ENCODE results near the gene ANXA2R. TPM values are rescaled to one million over a fixed set of nuclear protein-coding genes. Genes with fewer than 3 reads are reported as not detected.

ANXA2R gene
- total RNA-seq, 1 experiment from 2014 or later, result 0.20 TPM

- Mint-ChIP-seq H3K36me3 (ENCODE audit: insufficient read depth in 1 of 3, low read depth in 3 of 3) (no peaks in the 10 kb centered on the region), H3K27me3 (ENCODE audit: low read depth) (peaks cover 63% of the 10 kb centered on the region), H3K4me3 (no peak overlapping the region), H3K9me3 (peaks cover 0 to 3% of the 10 kb centered on the region in 2 experiments; a peak in 3 of 5 replicates), H3K4me1 (peaks cover 36% of the 10 kb centered on the region in 2 experiments), H3K27ac (no peak overlapping the region)
- no peaks in the 10 kb centered on the region for H3K79me2 ChIP-seq (ENCODE audit: insufficient read depth, low read length)
- H3K79me1 ChIP-seq (ENCODE audit: insufficient read depth, low read depth, low read length, poor library complexity, severe bottlenecking), result no peaks in the 10 kb centered on the region
- H2BK120ac ChIP-seq (ENCODE audit: low read depth, low read length, poor library complexity, severe bottlenecking), result no peak overlapping the region
- no peak overlapping the region for H2BK15ac ChIP-seq (ENCODE audit: low read depth, low read length)
- H4K5ac ChIP-seq (ENCODE audit: insufficient read length, low read depth, low read length), result no peak overlapping the region
- H3K27me3 ChIP-seq (ENCODE audit: insufficient read depth, low read length), result peaks cover 37% of the 10 kb centered on the region
- no peaks in the 10 kb centered on the region for H4K20me1 ChIP-seq (ENCODE audit: control insufficient read depth, insufficient read depth, insufficient read length)
- no peak overlapping the region for H3K9ac ChIP-seq (ENCODE audit: extremely low read depth, insufficient read length, low read length)
- no peak overlapping the region for H3K18ac ChIP-seq (ENCODE audit: insufficient read length, low read depth, low read length)
- DNase-seq, result no peak
- H2BK12ac ChIP-seq (ENCODE audit: insufficient read length, low read depth, low read length), result no peak overlapping the region
- H3K4me1 ChIP-seq (ENCODE audit: insufficient read depth, low read length), result peaks cover 5% of the 10 kb centered on the region
- no peak overlapping the region for H3K27ac ChIP-seq (ENCODE audit: insufficient read length, low read depth, low read length)
- peaks cover 14% of the 10 kb centered on the region for H3K23me2 ChIP-seq (ENCODE audit: insufficient read length, low read depth, low read length, poor library complexity, severe bottlenecking)
- H2BK5ac ChIP-seq (ENCODE audit: insufficient read length, low read length), result no peak overlapping the region
- H3K4me2 ChIP-seq (ENCODE audit: insufficient read depth, insufficient read length, low read length), result no peak overlapping the region
- no peaks in the 10 kb centered on the region for H3K9me3 ChIP-seq (ENCODE audit: control insufficient read depth, low read depth, low read length)
- H3K23ac ChIP-seq (ENCODE audit: insufficient read length, low read depth, low read length), result no peak overlapping the region
- H3K4ac ChIP-seq (ENCODE audit: low read depth, low read length), result no peak overlapping the region
- no peak overlapping the region for H3T11ph ChIP-seq (ENCODE audit: low read length)
- no peak overlapping the region for H2AFZ ChIP-seq (ENCODE audit: low read length)
- H3K56ac ChIP-seq (ENCODE audit: insufficient read length, low read depth, low read length), result no peak overlapping the region
- WGBS (ENCODE audit: extremely low coverage, insufficient read length, low lambda C conversion rate), result no CpG with 5 or more reads among the region's 1 CpG
- no peak overlapping the region for H2AK5ac ChIP-seq (ENCODE audit: insufficient read length, low read length)
- H2BK20ac ChIP-seq (ENCODE audit: low read depth, low read length, poor library complexity, severe bottlenecking), result no peak overlapping the region
- H4K91ac ChIP-seq (ENCODE audit: insufficient read length, low read depth, low read length), result no peak overlapping the region
- TF ChIP-seq CTCF (conservative IDR thresholded peaks at IDR 0.05), result no peak
- no peak overlapping the region for H4K8ac ChIP-seq (replicated peaks; ENCODE audit: insufficient read length, low read depth, low read length)
- H3K14ac ChIP-seq (ENCODE audit: insufficient read depth, low read length), result no peak overlapping the region
Observed at GRCh38 chr5:43046474-43046873, 6.4 kb upstream of the ANXA2R start.

Measured in H9 (cell line).